K562 (cell line): ENCODE measurements around the gene PPOX. TPM values are rescaled to one million over a fixed set of nuclear protein-coding genes. Genes with fewer than 3 reads are reported as not detected.

Source experiments
- ATAC-seq: fragments of 200-7000 bp; cut with Tn5 transposase; 3 replicates; pipeline ENCODE4 v1.9.1; 2020; ENCODE audit warnings: moderate library complexity
- BruUV-seq: library from RNA; stranded (reverse); fragments of 400-500 nt; replicated peaks from 2 replicates; lab custom pipeline; 2021; lab: Mats Ljungman, UMichigan
- CTCF ChIA-PET: fragments of 300-600 bp; formaldehyde crosslinking; extraction: SDS; loops from one replicate; lab custom pipeline; 2021; ENCODE audit warnings: low intra/inter-chr PET ratio; lab: Yijun Ruan, JAX
- POLR2A ChIA-PET: fragments of 300-600, 350-650 bp; sonication (Branson Sonifier 250); formaldehyde crosslinking; extraction: SDS; loops from one replicate; lab custom pipeline; 2021; ENCODE audit warnings: antibody characterized with exemption, inconsistent platforms; lab: Yijun Ruan, JAX
- DNase-seq, 4 experiments: peaks; one replicate each; pipeline versions ENCODE4 v3.0.0 to v3.0.0-alpha.2; 2011 to 2018; ENCODE audit warnings: low spot score in 3 of 4, mixed read lengths in 3 of 4; ENCODE audit errors: extremely low read depth in 1 of 4
- FAIRE-seq: peaks from 2 replicates; lab custom pipeline; 2011; peaks lifted over from hg19 to GRCh38; lab: Jason Lieb, UNC
- H2AFZ ChIP-seq: 2 replicates; pipeline ENCODE4 v1.6.0; 2011; ENCODE audit warnings: low read depth, low read length, control low read depth, inconsistent platforms
- H3K27ac ChIP-seq: fragments of 200-600 bp; 3 replicates; pipeline ENCODE4 v1.8.0; 2011; ENCODE audit warnings: low read depth, mild to moderate bottlenecking, control low read depth, inconsistent platforms, low read length, moderate library complexity, mixed read lengths; ENCODE audit errors: extremely low read depth
- H3K27me3 ChIP-seq, 2 experiments: fragments of 300-600 bp in 1 of 2; 2 replicates in 1 of 2; 3 replicates in 1 of 2; pipeline versions ENCODE4 v1.6.0 to v1.8.0; 2011; ENCODE audit warnings: inconsistent platforms in 2 of 2, low read length in 2 of 2, mild to moderate bottlenecking in 1 of 2, mixed read lengths in 1 of 2, moderate library complexity in 1 of 2; ENCODE audit not compliant: control insufficient read depth in 2 of 2, insufficient read depth in 2 of 2
- H3K36me3 ChIP-seq: fragments of 300-600 bp; 3 replicates; pipeline ENCODE4 v1.8.0; 2011; ENCODE audit warnings: mild to moderate bottlenecking, low read length, inconsistent platforms; ENCODE audit not compliant: control insufficient read depth, insufficient read depth
- H3K4me1 ChIP-seq, 2 experiments: fragments of 200-600 bp in 1 of 2; replicated peaks in 1 of 2; 2 replicates in 1 of 2; 3 replicates in 1 of 2; pipeline versions ENCODE4 v1.5.1 to v1.8.0; 2011; ENCODE audit warnings: inconsistent platforms in 2 of 2, low read length in 2 of 2, mild to moderate bottlenecking in 1 of 2, mixed read lengths in 1 of 2, moderate library complexity in 1 of 2; ENCODE audit not compliant: control insufficient read depth in 2 of 2, insufficient read depth in 2 of 2
- H3K4me2 ChIP-seq: 2 replicates; pipeline ENCODE4 v1.6.1; 2011; ENCODE audit warnings: low read length, control low read depth, inconsistent platforms, mixed read lengths; ENCODE audit not compliant: insufficient read depth
- H3K4me3 ChIP-seq: fragments of 200-600 bp; sonication (generic), shearing (Covaris generic); 2 replicates; pipeline ENCODE4 v1.5.1; 2016; ENCODE audit warnings: control low read depth, inconsistent platforms
- H3K79me2 ChIP-seq: fragments of 200-600 bp; 3 replicates; pipeline ENCODE4 v1.8.0; 2011; ENCODE audit warnings: low read length, inconsistent platforms; ENCODE audit not compliant: control insufficient read depth, insufficient read depth
- H3K9ac ChIP-seq, 2 experiments: 2 replicates each; pipeline versions ENCODE4 v1.6.0 to v1.6.1; 2011; ENCODE audit warnings: low read depth in 2 of 2, low read length in 2 of 2, control low read depth in 1 of 2, inconsistent platforms in 1 of 2, mild to moderate bottlenecking in 1 of 2, mixed read lengths in 1 of 2; ENCODE audit not compliant: insufficient read depth in 1 of 2
- H3K9me1 ChIP-seq: one replicate; pipeline ENCODE4 v1.6.0; 2011; ENCODE audit warnings: inconsistent platforms, mild to moderate bottlenecking, low read length, moderate library complexity; ENCODE audit not compliant: control insufficient read depth, insufficient read depth
- H3K9me3 ChIP-seq: replicated peaks from 2 replicates; pipeline ENCODE4 v1.5.1; 2011; ENCODE audit warnings: low read depth, low read length, inconsistent platforms; ENCODE audit not compliant: control insufficient read depth, insufficient read depth
- H4K20me1 ChIP-seq: replicated peaks from 2 replicates; pipeline ENCODE4 v1.6.1; 2011; ENCODE audit warnings: low read length, inconsistent platforms, mixed read lengths; ENCODE audit not compliant: control insufficient read depth, insufficient read depth
- CEBPG ChIP-seq, 3 experiments: fragments of 200-800 bp in 1 of 3; sonication (Bioruptor generic) in 1 of 3; sonication (generic) in 1 of 3; formaldehyde crosslinking in 1 of 3; IDR thresholded peaks in 2 of 3; conservative IDR thresholded peaks in 1 of 3; 2 replicates each; pipeline versions ENCODE4 v1.6.1 to v1.8.0; 2016 to 2022; ENCODE audit warnings: missing compliant biosample characterization in 2 of 3, missing genetic modification characterization in 2 of 3, mild to moderate bottlenecking in 1 of 3, missing genetic modification reagents in 1 of 3
- CTBP1 ChIP-seq: fragments of 450-650 bp; IDR thresholded peaks from 2 replicates; pipeline ENCODE4 v1.6.1; 2016; ENCODE audit warnings: borderline replicate concordance
- ERF ChIP-seq: fragments of 450-650 bp; formaldehyde crosslinking; IDR thresholded peaks from 2 replicates; pipeline ENCODE4 v1.4.0; 2020; ENCODE audit warnings: mild to moderate bottlenecking, mixed read lengths
- ETV1 ChIP-seq: fragments of 450-650 bp; conservative IDR thresholded peaks from 2 replicates; pipeline ENCODE4 v1.6.1; 2016; ENCODE audit warnings: missing genetic modification characterization, control low read depth, low read depth, missing compliant biosample characterization
- GABPA ChIP-seq: fragments of 200-800 bp; sonication (Bioruptor generic); conservative IDR thresholded peaks from 2 replicates; pipeline ENCODE4 v1.6.1; 2016; ENCODE audit warnings: low read depth, missing genetic modification characterization, missing compliant biosample characterization
- KAT2B ChIP-seq: IDR thresholded peaks from one replicate; pipeline ENCODE4 v1.6.1; 2012; ENCODE audit warnings: low read depth, mild to moderate bottlenecking, control low read depth, inconsistent platforms, low read length, moderate library complexity
- NCOA2 ChIP-seq, 2 experiments: fragments of 450-650 bp; IDR thresholded peaks; 2 replicates each; pipeline ENCODE4 v1.6.1; 2018; ENCODE audit warnings: mild to moderate bottlenecking in 2 of 2, moderate library complexity in 1 of 2; ENCODE audit not compliant: partially characterized antibody in 2 of 2
- NFXL1 ChIP-seq: fragments of 450-650 bp; formaldehyde crosslinking; IDR thresholded peaks from 2 replicates; pipeline ENCODE4 v1.4.0; 2021; ENCODE audit warnings: mild to moderate bottlenecking
- NR2C2 ChIP-seq, 2 experiments: fragments of 200-800 bp in 1 of 2; sonication (Bioruptor generic) in 1 of 2; sonication (generic) in 1 of 2; formaldehyde crosslinking in 1 of 2; IDR thresholded peaks; 2 replicates each; pipeline versions ENCODE4 v1.6.1 to v1.8.0; 2016 to 2022; ENCODE audit warnings: mild to moderate bottlenecking in 1 of 2, missing compliant biosample characterization in 1 of 2, missing genetic modification characterization in 1 of 2, missing genetic modification reagents in 1 of 2
- TEAD1 ChIP-seq, 2 experiments: fragments of 450-650 bp in 1 of 2; sonication (generic) in 1 of 2; formaldehyde crosslinking; IDR thresholded peaks; 2 replicates each; pipeline versions ENCODE4 v1.4.0 to v1.8.0; 2020 to 2022; ENCODE audit warnings: mild to moderate bottlenecking in 2 of 2, missing genetic modification reagents in 1 of 2
- ZBTB17 ChIP-seq: fragments of 450-650 bp; formaldehyde crosslinking; IDR thresholded peaks from 2 replicates; pipeline ENCODE4 v1.4.0; 2020; ENCODE audit warnings: mild to moderate bottlenecking
- WGBS: fragments of 100-300 bp; shearing (Covaris generic); methylation state at CpG from one replicate; pipeline ENCODE4 v1.1.6; 2016; ENCODE audit warnings: low coverage, mixed read lengths; ENCODE audit not compliant: insufficient coverage; ENCODE audit errors: missing lambda C conversion rate; 5-methylcytosine and 5-hydroxymethylcytosine counted together
- in situ Hi-C: fragments of 300-500 bp; cut with MboI; formaldehyde crosslinking; loops from 4 replicates; pipeline ENCODE4 v1.15.0; 2018; ENCODE audit warnings: inconsistent platforms, mixed read lengths
- intact Hi-C: fragments of 100-400 bp; cut with micrococcal nuclease; formaldehyde crosslinking; loops from 2 replicates; pipeline ENCODE4 v1.14.2; 2022
- polyA plus RNA-seq, 8 experiments: library from polyadenylated mRNA; depleted of rRNA in 4 of 8; stranded (reverse) in 5 of 8; unstranded in 3 of 8; fragments of >200 nt; fragmentation: Nextera tagmentation in 2 of 8; fragmentation: Illumina TruSeq in 1 of 8; extraction: Ambion mirVana in 2 of 8; extraction: Trizol in 1 of 8; gene quantifications; 2 replicates each; pipeline versions ENCODE4 v1.2.1 to v1.2.3, GENCODE V29; 2011 to 2014; ENCODE audit warnings: inconsistent platforms in 1 of 8, missing spikeins in 1 of 8
- total RNA-seq, 7 experiments: library from RNA; depleted of rRNA in 6 of 7; stranded (reverse); fragments of >200 nt in 6 of 7; fragmentation: Illumina TruSeq in 2 of 7; extraction: Trizol in 2 of 7; gene quantifications; 2 replicates each; pipeline versions ENCODE4 v1.2.1 to v1.2.3, GENCODE V29; 2011 to 2021; ENCODE audit warnings: low replicate concordance in 1 of 7
- TF ChIP-seq, protein P1 (sequence below): fragments of 250-450 bp; sonication (Bioruptor Pico); IDR thresholded peaks from 2 replicates; pipeline ENCODE4 v1.8.0; 2022; ENCODE audit warnings: moderate library complexity, mild to moderate bottlenecking, inconsistent platforms
- TF ChIP-seq, protein P2 (sequence below): sonication (generic); formaldehyde crosslinking; IDR thresholded peaks from 2 replicates; pipeline ENCODE4 v1.8.0; 2022; ENCODE audit warnings: mild to moderate bottlenecking, missing genetic modification reagents

Gene PPOX
- total and polyA plus RNA-seq, 9 of the 15 experiments (the other 6 are each of a cell fraction or from before 2014, with no cell fraction given): 17.0 to 57.1 (median 38.9) TPM

DNA sequence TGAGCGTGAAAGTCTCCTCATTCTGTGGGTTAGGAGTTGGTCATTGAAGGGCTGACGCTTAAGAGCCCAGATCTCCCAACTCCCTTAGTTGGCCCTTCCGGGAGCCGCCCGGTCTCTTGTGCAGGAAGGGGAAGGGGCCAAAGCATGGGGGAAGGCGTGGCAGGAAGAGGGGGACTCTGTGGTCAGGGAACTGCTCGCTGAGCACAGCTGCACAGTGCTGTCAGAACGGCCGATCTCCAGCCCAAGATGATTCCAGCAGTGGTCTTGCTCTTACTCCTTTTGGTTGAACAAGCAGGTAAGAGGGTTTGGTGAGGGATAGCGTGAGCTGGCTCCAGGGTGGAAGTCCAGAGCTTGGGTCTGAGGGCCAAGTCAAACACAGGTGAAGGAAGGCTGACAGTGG, 48.9 kb downstream of the PPOX start, which contains the start of gene FCER1G (continued):
- TF ChIP-seq TEAD1 (CRISPR knock-in tag; IDR thresholded peaks at IDR 0.05): no peak
- TF ChIP-seq ZBTB17 (CRISPR knock-in tag): peak; percentile 46; the same call in 1 of the 2 replicates
- peak; percentile 55; the same call in 1 of the 2 replicates for TF ChIP-seq ERF (CRISPR knock-in tag)
- TF ChIP-seq NCOA2 (IDR thresholded peaks at IDR 0.05; ENCODE audit: partially characterized antibody in 2 of 2): no peak

DNA sequence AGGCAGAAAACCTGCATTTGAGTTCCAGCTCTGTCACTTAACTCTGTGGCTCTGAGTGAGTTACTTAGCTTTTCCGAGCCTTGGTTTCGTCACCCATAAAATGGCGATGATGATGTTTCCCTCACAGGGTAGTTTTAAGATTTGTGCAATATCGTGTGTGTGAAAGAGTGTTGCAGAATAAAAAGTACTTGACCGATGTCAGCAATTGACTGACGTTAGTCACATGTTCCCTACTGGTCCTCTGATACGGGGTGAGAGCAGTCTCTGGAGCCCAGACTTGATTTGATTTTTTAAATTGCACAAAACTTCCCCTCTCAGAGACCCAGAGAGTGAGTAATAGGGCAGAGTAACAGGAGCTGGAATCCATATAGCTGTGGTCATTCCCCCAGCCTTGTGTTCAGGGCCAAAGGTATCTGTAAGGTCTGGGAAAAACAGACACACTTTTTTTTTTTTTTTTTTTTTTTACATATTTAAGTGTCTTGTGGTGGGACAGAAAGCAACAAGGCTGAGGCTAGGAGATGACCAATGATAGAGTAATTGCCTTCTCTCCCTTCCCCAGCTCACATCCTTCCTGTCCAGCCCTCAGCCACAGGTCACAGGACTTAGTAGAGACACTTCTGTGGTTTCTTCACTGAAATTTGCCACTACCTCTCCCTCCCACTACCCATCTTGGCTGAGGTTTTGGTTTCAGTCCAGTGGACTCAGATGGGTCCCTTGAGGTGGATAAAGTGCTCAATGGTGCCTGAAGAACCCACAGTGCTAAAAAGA, 50.9 kb downstream of the PPOX start:
- peak overlapping the region; percentile 31; the same call in 1 of the 3 replicates for H3K27ac ChIP-seq
- ChIA-PET POLR2A (interaction anchor here (0.6 to 1.0 kb wide), 3 partner anchors 9 to 71 kb away, joined by 3 read pairs; no protein-coding TSS in a partner anchor), CTCF (no interaction called here)
- no peaks in the 10 kb centered on the region for H3K9me1 ChIP-seq
- H3K79me2 ChIP-seq: no peaks in the 10 kb centered on the region
- peak overlapping the region; percentile 74 for H2AFZ ChIP-seq
- DNase-seq (peak in 1 of 4 experiments; percentile 5), FAIRE-seq (no peak), ATAC-seq (peak; percentile 36)
- H3K4me3 ChIP-seq: no peak overlapping the region
- peaks cover 25% of the 10 kb centered on the region for H3K36me3 ChIP-seq
- no peak overlapping the region; the same call in 1 of the 2 replicates for H3K4me2 ChIP-seq
- BruUV-seq: no TSS peak
- no peaks in the 10 kb centered on the region for H4K20me1 ChIP-seq
- H3K27me3 ChIP-seq: no peaks in the 10 kb centered on the region
- H3K9ac ChIP-seq: peak overlapping the region in 1 of 2 experiments; percentile 53; a peak in 2 of 4 replicates
- no peaks in the 10 kb centered on the region for H3K9me3 ChIP-seq
- H3K4me1 ChIP-seq: peaks cover 3 to 25% of the 10 kb centered on the region in 2 experiments; a peak in 4 of 5 replicates
- in situ Hi-C loops (no loop called here), intact Hi-C loops (no loop called here)
- TF ChIP-seq NFXL1 (0 out of 2 replicates have a peak, but pooled peaks have one; percentile 7), NR2C2 (CRISPR knock-in tag; IDR thresholded peaks at IDR 0.05) (no peak), NR2C2 (tag; IDR thresholded peaks at IDR 0.05) (peak; percentile 29; the same call in 1 of the 2 replicates), CEBPG (CRISPR knock-in tag; IDR thresholded peaks at IDR 0.05) (no peak), CEBPG (tag; conservative IDR thresholded peaks at IDR 0.05 in 1 of 2, IDR thresholded peaks at IDR 0.05 in 1 of 2) (peak in 1 of 2 experiments; percentile 52; a peak in 2 of 4 replicates), ETV1 (tag) (peak; percentile 86), KAT2B (no peak), GABPA (tag) (peak; percentile 55), CTBP1 (0 out of 2 replicates have a peak, but pooled peaks have one; percentile 34)
- TF ChIP-seq, protein P1, sequence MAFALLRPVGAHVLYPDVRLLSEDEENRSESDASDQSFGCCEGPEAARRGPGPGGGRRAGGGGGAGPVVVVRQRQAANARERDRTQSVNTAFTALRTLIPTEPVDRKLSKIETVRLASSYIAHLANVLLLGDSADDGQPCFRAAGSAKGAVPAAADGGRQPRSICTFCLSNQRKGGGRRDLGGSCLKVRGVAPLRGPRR (CRISPR knock-in tag): no peak
- TF ChIP-seq, protein P2, sequence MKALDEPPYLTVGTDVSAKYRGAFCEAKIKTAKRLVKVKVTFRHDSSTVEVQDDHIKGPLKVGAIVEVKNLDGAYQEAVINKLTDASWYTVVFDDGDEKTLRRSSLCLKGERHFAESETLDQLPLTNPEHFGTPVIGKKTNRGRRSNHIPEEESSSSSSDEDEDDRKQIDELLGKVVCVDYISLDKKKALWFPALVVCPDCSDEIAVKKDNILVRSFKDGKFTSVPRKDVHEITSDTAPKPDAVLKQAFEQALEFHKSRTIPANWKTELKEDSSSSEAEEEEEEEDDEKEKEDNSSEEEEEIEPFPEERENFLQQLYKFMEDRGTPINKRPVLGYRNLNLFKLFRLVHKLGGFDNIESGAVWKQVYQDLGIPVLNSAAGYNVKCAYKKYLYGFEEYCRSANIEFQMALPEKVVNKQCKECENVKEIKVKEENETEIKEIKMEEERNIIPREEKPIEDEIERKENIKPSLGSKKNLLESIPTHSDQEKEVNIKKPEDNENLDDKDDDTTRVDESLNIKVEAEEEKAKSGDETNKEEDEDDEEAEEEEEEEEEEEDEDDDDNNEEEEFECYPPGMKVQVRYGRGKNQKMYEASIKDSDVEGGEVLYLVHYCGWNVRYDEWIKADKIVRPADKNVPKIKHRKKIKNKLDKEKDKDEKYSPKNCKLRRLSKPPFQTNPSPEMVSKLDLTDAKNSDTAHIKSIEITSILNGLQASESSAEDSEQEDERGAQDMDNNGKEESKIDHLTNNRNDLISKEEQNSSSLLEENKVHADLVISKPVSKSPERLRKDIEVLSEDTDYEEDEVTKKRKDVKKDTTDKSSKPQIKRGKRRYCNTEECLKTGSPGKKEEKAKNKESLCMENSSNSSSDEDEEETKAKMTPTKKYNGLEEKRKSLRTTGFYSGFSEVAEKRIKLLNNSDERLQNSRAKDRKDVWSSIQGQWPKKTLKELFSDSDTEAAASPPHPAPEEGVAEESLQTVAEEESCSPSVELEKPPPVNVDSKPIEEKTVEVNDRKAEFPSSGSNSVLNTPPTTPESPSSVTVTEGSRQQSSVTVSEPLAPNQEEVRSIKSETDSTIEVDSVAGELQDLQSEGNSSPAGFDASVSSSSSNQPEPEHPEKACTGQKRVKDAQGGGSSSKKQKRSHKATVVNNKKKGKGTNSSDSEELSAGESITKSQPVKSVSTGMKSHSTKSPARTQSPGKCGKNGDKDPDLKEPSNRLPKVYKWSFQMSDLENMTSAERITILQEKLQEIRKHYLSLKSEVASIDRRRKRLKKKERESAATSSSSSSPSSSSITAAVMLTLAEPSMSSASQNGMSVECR: 0 out of 2 replicates have a peak, but pooled peaks have one; percentile 36
- WGBS: 55% methylated on average over 7 of the region's 7 CpGs
